Right lobe of liver (tissue), 4 donors: ENCODE results near the gene TSPAN6.

Experiments
- POLR2A ChIP-seq: fragments of 450-650 bp; IDR thresholded peaks from one replicate; pipeline ENCODE4 v1.6.1; 2017; ENCODE audit warnings: antibody characterized with exemption, mild to moderate bottlenecking
- TF ChIP-seq, protein P1 (sequence below), 4 donors: fragments of 200-600 bp in 3 of 4; fragments of 450-650 bp in 1 of 4; IDR thresholded peaks; one replicate each; pipeline versions ENCODE4 v1.5.1 to v1.8.0; 2016 to 2022; ENCODE audit warnings: antibody characterized with exemption in 4 of 4, mild to moderate bottlenecking in 2 of 4
- donor health status: DM: no; HTN: no; CAD: no.
- donor health status: DM: no; HTN: no; CAD: no.
- donor health status: DM: no; HTN: yes; CAD: no.

- TF ChIP-seq POLR2A: no peak
- TF ChIP-seq, protein P1, sequence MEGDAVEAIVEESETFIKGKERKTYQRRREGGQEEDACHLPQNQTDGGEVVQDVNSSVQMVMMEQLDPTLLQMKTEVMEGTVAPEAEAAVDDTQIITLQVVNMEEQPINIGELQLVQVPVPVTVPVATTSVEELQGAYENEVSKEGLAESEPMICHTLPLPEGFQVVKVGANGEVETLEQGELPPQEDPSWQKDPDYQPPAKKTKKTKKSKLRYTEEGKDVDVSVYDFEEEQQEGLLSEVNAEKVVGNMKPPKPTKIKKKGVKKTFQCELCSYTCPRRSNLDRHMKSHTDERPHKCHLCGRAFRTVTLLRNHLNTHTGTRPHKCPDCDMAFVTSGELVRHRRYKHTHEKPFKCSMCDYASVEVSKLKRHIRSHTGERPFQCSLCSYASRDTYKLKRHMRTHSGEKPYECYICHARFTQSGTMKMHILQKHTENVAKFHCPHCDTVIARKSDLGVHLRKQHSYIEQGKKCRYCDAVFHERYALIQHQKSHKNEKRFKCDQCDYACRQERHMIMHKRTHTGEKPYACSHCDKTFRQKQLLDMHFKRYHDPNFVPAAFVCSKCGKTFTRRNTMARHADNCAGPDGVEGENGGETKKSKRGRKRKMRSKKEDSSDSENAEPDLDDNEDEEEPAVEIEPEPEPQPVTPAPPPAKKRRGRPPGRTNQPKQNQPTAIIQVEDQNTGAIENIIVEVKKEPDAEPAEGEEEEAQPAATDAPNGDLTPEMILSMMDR (IDR thresholded peaks at IDR 0.05): no peak
Observed at GRCh38 chrX:100682939-100683338, 46.3 kb upstream of the TSPAN6 start.
